SK-N-MC (cell line): ENCODE measurements around the gene PIK3C2G.

ENCODE experiments used
- EZH2 ChIP-seq: fragments of 200-600 bp; sonication (generic); IDR thresholded peaks from one replicate; pipeline ENCODE4 v1.6.1; 2017; ENCODE audit warnings: antibody characterized with exemption
- FOXP2 ChIP-seq: optimal IDR thresholded peaks from 2 replicates; pipeline ENCODE3; 2011; ENCODE audit warnings: mild to moderate bottlenecking, moderate library complexity; ENCODE audit not compliant: insufficient read depth; ENCODE audit errors: extremely low read length, control extremely low read depth
- POLR2AphosphoS5 ChIP-seq: IDR thresholded peaks from 2 replicates; pipeline ENCODE4 v1.6.1; 2012; ENCODE audit warnings: mild to moderate bottlenecking, low read depth, low read length, borderline replicate concordance

DNA sequence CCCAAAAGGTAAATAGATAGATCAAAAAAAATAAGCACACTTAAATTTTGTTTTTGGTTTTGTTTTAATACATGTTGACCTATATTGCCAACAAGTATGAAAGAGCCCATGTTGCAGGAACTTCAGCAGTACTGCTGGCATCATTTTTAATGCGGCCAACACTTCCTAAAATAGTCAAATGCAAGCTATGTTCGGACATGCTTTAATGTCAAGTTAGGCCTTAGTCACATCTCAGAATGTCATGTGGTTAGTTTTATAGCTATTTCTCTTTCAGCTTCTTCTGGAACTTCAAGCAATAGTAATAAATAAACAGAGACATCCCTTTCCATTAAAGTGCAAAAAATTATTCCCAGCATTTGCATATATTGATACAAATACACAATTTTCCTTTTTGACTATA, 153.4 kb downstream of the PIK3C2G start:
- TF ChIP-seq EZH2 (no peak), POLR2AphosphoS5 (no peak), FOXP2 (no peak)
